GM19452 (cell line): ENCODE measurements around the gene OR2T11.
"Not testable (repeated sequence)": the region's sequence is repeated elsewhere in the genome, so short reads cannot be mapped to it uniquely, and the experiment has no call there.

Source experiments
- ATAC-seq: cut with Tn5 transposase; IDR thresholded peaks from one replicate; pipeline ENCODE4 v1.9.1; 2021; ENCODE audit not compliant: unreplicated experiment

Gene OR2T11, protein sequence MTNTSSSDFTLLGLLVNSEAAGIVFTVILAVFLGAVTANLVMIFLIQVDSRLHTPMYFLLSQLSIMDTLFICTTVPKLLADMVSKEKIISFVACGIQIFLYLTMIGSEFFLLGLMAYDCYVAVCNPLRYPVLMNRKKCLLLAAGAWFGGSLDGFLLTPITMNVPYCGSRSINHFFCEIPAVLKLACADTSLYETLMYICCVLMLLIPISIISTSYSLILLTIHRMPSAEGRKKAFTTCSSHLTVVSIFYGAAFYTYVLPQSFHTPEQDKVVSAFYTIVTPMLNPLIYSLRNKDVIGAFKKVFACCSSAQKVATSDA

DNA sequence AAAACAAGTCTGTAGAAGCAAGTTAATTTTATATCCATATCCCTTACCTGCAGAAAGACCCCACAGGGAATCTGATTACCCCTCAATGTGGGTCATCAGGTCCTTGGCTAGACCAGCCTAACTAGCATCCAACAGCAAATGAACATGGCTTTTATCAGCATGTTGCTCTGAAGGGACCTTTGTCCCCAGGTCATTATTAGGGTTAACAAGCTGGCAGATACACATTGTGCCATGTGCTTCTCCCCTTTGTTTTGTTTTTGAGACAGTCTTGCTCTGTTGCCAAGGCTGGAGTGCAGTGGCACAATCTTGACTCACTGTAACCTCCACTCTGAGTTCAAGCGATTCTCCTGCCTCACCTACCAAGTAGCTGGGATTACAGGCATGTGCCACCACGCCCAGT is at the start of gene OR2T11:
OR2T11 (minus strand) TSS at position 101 of the 400 bp plus-strand sequence. CDS start 7,963 bp downstream, outside the sequence.
- ATAC-seq = not testable (repeated sequence)

DNA sequence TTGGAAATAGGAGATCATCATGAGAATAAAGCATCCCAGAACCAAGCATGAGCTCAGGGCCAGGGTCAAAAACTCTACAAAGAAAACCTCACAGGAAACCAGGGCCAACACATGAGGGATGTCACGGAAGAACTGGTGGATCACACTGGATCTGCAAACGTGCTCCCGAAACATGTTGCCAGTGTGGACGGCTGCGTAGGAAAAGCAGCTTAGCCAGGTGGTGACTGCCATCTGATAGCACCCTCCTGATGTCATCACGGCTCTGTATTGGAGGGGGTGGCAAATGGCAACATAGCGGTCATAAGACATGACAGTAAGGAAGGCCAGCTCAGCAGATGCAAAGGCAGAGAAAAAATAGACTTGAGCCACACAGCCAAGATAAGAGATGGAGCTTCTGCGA is 46.8 kb upstream of the OR2T11 start:
- ATAC-seq = no peak

DNA sequence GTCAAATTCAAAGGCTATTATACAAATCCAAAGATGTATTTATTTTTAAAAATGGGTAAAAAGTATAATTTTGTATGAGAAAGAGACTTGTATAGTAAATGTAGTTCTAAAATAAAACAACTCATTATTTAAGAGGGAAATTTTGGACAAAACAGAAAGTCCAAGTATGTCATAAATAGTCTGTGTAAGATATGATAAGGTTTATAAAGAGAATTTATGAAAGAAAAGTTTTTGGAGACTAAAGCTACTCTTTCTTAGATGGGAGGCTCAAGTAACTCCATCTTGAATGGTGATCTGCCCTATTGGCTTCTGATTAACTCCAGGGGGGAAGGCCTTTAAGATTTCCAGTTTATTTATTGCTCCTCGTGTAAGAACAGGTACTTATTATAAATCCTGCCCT is 35.1 kb upstream of the OR2T11 start:
- ATAC-seq = no peak

DNA sequence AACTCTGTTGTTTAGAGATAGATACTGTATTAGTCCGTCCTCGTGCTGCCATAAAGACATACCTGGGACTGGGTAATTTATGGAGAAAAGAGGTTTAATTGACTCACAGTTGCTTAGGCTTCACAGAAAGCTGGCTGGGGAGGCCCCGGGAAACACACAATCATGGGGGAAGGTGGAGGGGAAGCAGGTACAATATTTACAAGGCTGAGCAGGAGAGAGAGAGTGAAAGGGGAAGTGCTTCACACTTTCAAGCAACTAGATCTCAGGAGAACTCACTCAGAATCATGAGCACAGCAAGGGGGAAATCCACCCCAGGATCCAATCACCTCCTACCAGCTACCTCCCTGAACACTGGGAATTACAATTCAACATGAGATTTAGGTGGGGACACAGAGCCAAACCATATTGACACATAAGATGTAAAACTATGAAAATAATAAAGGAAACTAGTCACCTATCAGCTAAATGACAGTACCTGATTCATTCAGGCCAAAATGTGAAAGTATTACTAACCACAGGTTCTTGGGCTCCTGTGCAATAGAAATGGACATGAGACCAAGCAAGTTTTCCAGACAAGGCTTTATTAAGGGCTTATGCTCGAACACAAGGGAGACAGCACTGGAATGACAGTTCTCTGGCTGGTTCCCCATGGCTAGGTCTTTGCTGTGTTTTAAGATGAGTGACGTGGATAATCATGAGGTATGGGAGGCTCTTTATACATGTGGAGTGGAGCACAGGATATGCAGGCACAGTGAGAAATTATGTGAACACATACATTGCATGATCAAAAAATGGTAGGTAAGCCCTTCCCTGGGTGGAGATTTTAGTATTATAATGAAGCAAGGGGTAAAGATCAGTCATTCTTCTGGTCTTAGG is 28.8 kb upstream of the OR2T11 start:
- ATAC-seq = peak; percentile 96

DNA sequence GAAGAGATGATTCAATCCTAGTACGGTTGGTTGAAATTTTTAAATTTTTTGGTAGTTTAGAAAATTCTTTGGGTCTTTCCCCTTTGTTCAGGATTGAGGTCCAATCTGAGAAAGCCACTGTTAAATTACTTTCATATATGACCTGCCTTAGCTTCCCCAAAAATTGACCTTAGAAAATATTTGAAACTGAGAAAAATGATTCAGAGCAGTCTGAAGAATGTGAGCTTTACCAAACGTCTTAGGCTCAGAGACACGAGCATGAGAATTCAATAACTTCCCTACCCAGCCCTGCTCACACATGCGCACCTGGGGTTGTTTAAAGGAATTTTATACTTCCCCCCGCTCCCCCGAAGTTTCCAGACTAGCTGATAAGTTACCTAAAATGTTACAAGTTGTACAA is 21.9 kb upstream of the OR2T11 start:
- not testable (repeated sequence) for ATAC-seq

DNA sequence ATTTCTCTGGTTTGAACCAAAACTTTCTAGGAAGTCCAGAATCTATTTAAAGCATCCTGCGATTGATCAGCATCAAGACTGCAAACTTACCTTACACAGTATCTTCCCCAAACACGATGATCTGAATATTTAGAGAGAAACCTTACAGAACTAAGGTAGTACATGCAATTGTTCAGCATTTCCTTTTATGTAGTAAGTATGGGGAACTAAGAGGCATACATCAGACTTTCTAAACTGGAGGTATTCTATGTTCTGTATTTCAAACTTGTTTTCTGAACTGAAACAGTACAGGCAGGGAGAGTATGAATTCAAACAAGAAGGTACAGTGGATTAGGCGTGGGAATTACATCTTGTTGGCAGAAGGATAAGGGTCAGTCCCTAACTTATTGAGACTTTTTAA is 20.5 kb upstream of the OR2T11 start, which contains the start of gene OR2T27:
OR2T27 (minus strand) TSS at position 175 of the 400 bp plus-strand sequence. CDS start 4,644 bp downstream, outside the sequence.
- ATAC-seq = not testable (repeated sequence)

DNA sequence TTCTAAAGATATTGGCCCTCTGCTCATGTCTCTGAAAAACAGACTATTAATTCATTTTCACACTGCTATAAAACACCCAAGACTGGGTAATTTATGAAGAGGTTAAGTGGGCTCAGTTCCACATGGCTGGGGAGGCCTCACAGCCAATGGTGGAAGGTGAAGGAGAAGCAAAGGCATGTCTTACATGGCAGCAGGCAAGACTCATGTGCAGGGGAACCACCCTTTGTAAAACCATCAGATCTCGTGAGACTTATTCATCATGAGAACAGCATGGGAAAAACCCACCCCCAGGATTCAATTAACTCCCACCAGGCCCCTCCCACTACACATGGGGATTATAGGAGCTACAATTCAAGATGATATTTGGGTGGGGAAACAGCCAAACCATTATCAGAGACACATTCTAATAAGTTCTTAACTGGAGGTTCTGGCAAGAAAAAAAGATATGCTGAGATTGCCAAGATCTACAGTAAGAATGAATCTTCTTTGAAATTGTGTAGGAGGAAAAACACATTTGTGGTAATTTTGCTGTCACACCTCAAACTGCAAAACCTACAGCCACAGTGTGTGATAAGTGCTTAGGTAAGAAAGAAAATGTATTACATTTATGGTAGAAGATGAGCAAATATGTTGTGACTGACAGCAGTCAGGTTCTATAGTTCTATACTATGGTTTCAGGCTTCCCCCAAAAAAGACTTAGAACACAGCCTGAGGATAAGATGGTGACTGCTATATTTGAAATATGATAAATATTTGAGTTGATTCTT is 14.1 kb upstream of the OR2T11 start:
- ATAC-seq = not testable (repeated sequence)

DNA sequence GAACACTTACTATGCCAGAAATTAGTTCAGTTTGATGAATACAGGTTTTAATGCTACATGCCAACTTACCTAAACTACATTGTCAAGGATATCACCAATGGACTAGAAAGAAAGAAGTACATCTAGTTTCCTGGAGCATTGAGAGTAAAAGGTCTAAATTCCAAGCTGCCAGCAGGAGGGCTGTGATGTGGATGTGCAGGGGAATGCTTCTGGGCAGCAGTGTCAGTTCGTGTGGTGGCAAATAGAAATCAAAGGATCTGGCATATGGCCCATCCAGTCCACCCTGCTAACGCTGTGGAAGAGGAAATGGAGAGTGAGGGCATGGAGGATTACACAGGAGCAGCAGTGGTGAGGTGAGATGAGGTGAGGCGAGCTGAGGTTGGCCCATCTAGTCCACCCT is 10.3 kb upstream of the OR2T11 start, which contains the start of gene OR2T35:
OR2T35 (minus strand) TSS at position 101 of the 400 bp plus-strand sequence. CDS start 6,020 bp downstream, outside the sequence.
- not testable (repeated sequence) for ATAC-seq

DNA sequence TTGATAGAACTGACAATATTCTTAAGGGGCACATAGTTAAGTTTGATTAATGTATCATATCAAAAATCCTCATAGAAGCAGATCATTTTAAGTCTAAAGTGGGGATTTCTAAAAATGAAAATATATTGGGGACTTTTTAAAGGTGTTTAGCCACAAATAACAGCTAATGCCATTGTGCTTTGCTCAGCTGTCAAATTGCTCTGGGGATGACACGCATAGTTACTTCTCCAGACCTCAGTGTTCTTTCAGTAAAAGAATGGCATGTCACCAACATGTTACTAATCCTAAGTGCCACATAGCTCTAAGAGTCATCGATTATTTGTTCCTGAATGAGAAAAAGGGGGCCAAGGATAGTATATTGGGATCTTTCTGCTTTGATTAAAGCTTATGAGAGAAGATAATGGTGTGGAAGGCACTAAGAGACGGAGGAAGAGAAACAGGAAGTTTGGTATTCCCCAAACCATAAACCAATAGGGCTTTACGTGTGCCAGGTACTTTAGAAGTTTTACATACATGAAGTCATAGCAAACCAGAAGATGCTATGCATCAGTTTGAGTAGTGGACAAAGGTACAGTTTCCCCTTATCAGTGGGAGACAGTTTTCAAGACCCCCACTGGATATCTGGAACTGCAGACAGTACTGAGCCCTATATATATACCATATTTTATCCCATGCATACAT is 8.2 kb upstream of the OR2T11 start:
- ATAC-seq = peak; percentile 63

DNA sequence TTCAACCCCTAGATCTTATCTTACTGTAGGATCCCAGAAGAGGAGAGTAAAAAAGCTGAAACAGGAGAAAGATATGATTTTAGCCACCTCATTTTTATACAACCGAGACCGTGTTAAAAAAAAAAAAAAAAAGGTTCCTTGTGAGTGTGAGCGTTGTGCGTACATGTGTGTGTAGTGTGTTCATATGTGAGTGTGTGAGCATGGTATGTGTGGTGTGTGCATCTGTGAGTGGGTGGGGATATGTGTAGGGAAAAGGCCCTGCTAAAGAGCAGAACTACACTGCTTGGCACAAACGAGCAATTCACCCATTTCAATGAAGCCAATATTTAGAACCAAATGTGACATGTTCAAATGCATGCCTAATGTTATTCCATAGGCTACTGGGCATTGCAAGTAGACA is 6.7 kb upstream of the OR2T11 start:
- ATAC-seq = not testable (repeated sequence)

DNA sequence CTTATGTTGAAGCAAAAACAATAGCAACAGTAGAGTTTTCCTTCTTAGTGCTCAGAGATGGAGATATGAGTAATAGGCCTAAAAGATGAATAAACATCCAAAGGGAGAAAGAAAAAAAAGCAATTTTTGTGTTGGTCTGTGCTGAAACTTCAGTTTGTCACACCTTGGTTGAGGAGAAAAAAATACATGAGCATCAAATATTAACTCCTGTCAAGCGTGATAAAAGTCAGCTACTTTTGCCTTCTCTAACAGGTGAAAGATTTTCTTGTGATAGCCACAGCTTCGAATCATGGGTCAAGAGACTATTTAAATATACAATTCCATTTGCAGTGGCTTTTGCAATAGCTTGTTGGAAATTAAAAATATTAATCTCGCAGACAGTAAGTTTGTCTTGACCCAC is 6.0 kb upstream of the OR2T11 start:
- peak; percentile 38 for ATAC-seq

DNA sequence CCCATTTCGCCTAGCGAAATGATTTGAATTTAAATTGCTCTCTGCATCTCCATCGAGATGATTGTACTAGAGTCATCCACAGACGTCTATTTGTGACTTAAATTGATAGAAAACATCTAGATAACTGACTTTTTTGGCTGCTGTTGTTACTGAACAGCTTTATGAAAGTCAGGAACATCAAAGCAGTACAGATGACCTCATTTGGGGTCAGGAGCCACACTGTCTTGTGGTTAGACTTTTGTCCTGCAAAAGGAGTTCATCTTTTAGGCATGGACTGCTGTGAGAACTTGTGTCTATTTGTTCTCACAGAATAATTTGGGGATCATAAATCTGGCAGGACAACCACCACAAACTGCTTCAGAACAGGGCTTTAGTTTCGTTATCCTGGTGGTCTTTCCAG is 4.8 kb upstream of the OR2T11 start:
- ATAC-seq = peak; percentile 30

DNA sequence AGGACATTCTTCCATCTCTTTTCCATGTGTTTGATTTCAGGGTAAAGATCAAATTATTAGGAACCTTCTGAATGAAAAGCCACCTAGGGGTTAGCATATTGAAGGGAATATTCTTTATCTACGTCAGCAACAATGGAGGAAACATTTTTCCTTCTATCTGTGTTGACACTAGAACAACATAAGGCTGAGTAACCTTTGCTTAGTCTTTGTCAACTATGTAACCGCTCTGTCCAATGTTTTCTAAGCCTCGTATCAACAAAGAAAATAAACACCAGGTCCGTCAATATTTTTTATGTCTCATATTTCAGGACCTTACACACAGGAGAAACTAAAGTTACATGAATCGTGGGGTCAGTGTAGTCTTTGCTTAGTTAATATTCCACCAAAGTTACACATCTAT is 1.7 kb upstream of the OR2T11 start:
- ATAC-seq = not testable (repeated sequence)

DNA sequence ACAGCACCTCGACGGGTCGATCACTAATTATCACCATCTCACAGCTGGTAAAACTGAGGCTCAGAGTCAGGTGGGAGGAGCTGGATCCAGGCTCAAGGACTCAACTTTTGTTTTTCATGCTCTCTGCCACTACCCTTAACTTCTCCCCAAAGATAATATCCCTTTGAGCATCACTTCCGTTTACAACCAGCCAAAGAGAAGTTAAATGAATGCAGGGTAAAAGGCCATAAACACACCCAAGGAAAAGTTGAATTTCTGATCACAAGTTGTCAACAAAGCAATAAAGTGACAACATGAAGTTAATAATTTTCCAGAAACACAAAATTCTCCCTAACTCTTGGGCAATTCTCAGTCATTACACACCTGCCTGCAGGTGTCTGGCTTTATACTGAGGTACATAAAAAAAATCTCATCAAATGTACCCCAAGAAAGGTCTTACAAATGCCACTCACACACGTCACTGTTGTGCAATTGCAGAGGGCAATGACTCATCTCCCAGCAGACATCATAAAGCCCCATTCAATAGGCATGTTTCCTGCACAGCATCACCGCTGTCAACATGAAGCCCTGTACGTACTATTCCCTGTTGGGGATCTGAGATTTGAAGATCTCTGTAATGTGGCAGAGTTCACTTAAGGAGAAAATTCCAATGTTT is 3.4 kb downstream of the OR2T11 start:
- ATAC-seq = no peak

DNA sequence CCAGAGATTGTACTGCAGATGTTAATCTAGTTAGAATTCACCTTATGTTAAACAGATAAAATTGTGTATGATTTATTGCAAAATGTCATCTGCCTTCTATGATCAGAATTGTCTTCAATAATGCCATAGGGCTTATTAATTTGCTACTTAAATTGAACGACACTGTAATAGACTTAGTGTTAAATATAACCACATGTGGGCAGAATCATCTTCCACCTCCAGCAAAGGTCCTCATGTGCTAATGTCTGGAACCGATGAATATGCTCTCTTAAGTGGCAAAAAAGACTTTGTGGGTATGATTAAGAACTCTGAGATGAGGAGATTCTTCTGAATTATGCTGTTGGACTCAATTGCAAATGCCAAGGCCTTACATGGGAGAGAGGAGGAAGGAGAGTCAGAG is 4.3 kb downstream of the OR2T11 start:
- ATAC-seq = no peak

DNA sequence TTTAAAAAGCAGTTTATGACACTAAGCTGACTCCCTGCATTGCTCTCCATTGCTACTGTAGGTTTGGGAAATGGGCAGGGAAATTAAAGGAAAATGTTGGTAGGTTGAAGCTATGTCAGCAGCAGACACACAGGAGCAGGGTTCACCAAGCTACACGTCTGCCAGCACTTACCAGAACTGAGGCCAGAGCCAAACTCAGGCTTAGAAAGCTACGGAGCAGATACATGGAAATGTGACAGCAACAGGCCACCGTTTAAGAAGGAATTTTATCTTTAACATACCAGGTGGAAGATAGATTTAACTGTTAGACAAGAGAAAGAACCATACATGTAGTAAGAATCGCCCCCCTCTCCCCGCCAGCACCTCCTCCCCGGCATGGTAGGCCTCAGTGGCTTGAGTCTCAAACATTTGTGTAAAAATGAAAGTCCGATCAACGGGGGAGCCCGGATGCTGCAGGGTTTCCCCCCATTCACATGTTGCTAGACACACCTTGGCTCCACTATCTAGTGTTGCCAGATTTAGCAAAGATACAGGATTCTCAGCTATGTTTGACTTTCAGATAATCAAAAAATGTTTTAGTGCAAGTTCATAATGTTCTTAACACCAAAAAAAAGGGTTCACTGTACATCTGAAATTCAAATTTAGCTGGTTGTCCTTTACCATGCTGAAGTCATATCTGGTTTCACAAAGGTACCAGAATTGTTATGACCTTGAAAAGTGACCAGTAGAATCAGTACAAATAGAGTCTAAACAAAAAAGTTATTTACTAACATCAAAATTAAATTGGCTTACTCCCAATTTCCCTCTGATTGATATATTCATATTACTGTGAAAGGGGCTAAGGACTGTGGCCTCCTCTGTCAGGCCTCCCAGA is 6.7 kb downstream of the OR2T11 start:
- ATAC-seq = no peak

DNA sequence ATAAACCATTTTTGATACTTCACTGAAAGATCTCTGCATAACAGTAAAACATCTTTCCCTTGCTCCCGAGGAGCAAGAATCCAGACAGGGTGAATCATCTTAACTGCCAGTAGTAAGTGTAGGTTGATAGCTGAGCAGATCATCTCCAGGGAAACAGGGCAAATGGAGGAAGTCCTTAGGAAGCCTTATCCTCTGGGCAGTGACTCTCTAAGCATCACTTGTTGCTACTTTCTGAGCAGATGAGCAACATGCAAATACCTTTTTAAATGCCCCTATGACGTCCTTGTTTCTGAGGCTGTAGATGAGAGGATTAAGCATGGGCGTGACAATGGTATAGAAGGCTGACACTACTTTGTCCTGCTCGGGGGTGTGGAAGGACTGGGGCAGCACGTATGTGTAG is 8.9 kb downstream of the OR2T11 start:
- no peak for ATAC-seq

DNA sequence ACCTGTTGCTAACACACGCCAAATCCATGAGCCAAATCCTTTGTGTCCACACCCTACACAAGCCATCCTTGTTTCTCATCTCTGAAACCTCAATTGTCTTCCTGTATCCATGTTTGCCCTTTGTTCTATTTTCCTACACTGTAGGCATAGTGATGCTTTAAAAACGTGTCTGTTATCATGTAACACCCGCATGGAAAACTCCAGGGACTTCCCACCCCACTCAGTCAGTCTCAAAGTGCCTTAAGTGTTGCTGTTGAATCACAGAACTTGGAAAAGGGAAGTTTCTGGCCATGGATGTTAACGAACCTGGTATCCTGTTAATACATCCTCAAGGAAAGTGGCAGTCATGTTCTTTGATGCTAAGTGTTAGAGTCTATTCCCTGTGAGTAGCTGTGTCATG is 9.7 kb downstream of the OR2T11 start:
- no peak for ATAC-seq

DNA sequence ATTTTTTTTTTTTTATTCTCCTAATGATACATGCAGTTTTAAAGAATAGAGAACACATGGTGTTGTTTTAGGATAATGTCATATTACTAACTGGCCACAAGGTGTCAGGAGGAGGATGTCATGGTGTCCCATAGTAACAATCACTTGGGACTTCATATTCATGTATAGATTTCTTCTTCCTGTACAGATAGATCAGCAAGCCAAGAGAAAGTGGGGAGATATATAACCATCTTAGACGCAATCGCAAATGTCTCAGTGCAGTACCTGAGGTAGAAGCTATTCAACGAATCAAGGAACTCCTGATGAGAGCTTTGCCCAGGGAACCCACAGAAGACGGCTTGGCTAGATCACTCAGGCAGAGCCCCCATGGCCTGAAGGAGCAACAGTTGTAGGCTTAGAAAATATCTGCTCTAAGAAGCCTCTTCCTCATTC is 12.3 kb downstream of the OR2T11 start:
- peak; percentile 77 for ATAC-seq
